Liver (tissue), 9 donors: ENCODE results near the gene TAF6L. TPM values are rescaled to one million over a fixed set of nuclear protein-coding genes. Genes with fewer than 3 reads are reported as not detected.

Experiments used
- DNase-seq: peaks from one replicate; pipeline ENCODE4 v3.0.0-alpha.2; 2017; ENCODE audit warnings: low spot score
- H3K27ac ChIP-seq, 2 donors: one replicate each; pipeline ENCODE4 v1.7.0; 2013; ENCODE audit warnings: inconsistent platforms in 2 of 2, low read length in 2 of 2, control low read depth in 1 of 2, low read depth in 1 of 2, mild to moderate bottlenecking in 1 of 2
- H3K27me3 ChIP-seq, 4 donors: one replicate each; pipeline versions ENCODE4 v1.6.1 to v1.7.0; 2013; ENCODE audit warnings: low read length in 3 of 4, inconsistent platforms in 1 of 4, mild to moderate bottlenecking in 1 of 4, moderate library complexity in 1 of 4; ENCODE audit not compliant: control insufficient read depth in 4 of 4, insufficient read depth in 4 of 4
- H3K36me3 ChIP-seq, 4 donors: one replicate each; pipeline versions ENCODE4 v1.6.1 to v1.7.0; 2013; ENCODE audit warnings: low read length in 3 of 4, mild to moderate bottlenecking in 3 of 4, low read depth in 1 of 4, moderate library complexity in 1 of 4; ENCODE audit not compliant: control insufficient read depth in 4 of 4, insufficient read depth in 3 of 4
- H3K4me1 ChIP-seq, 4 donors: one replicate each; pipeline versions ENCODE4 v1.6.1 to v1.7.0; 2013; ENCODE audit warnings: low read length in 3 of 4, mild to moderate bottlenecking in 3 of 4, moderate library complexity in 1 of 4; ENCODE audit not compliant: control insufficient read depth in 4 of 4, insufficient read depth in 4 of 4
- H3K4me3 ChIP-seq, 3 donors: one replicate each; pipeline versions ENCODE4 v1.6.1 to v1.7.0; 2013; ENCODE audit warnings: low read length in 3 of 3, control low read depth in 1 of 3, low read depth in 1 of 3, mild to moderate bottlenecking in 1 of 3
- H3K9ac ChIP-seq, 2 donors: one replicate each; pipeline ENCODE4 v1.7.0; 2013; ENCODE audit warnings: low read length in 2 of 2, mild to moderate bottlenecking in 2 of 2, moderate library complexity in 2 of 2, control low read depth in 1 of 2, low read depth in 1 of 2
- H3K9me3 ChIP-seq, 4 donors: one replicate each; pipeline versions ENCODE4 v1.6.1 to v1.7.0; 2013; ENCODE audit warnings: low read length in 3 of 4; ENCODE audit not compliant: control insufficient read depth in 4 of 4
- EGR1 ChIP-seq, 2 donors: IDR thresholded peaks; 2 replicates each; pipeline ENCODE4 v1.6.1; 2016 to 2018; ENCODE audit warnings: antibody characterized with exemption in 2 of 2, low read depth in 2 of 2
- FOXA1 ChIP-seq: IDR thresholded peaks from 2 replicates; pipeline ENCODE4 v1.6.1; 2016; ENCODE audit warnings: antibody characterized with exemption
- FOXA2 ChIP-seq: IDR thresholded peaks from 2 replicates; pipeline ENCODE4 v1.6.1; 2016; ENCODE audit warnings: antibody characterized with exemption
- GABPA ChIP-seq, 2 donors: IDR thresholded peaks in 1 of 2; conservative IDR thresholded peaks in 1 of 2; 2 replicates each; pipeline ENCODE4 v1.6.1; 2016; ENCODE audit warnings: antibody characterized with exemption in 2 of 2, mild to moderate bottlenecking in 1 of 2, moderate library complexity in 1 of 2
- HNF4G ChIP-seq: IDR thresholded peaks from 2 replicates; pipeline ENCODE4 v1.6.1; 2016; ENCODE audit warnings: antibody characterized with exemption
- JUND ChIP-seq, 2 donors: IDR thresholded peaks; 2 replicates each; pipeline ENCODE4 v1.6.1; 2016; ENCODE audit warnings: antibody characterized with exemption in 2 of 2
- MAX ChIP-seq: IDR thresholded peaks from 2 replicates; pipeline ENCODE4 v1.6.1; 2016; ENCODE audit warnings: antibody characterized with exemption
- RAD21 ChIP-seq, 2 donors: IDR thresholded peaks; 2 replicates each; pipeline ENCODE4 v1.6.1; 2016; ENCODE audit warnings: antibody characterized with exemption in 2 of 2, mild to moderate bottlenecking in 2 of 2
- SP1 ChIP-seq: IDR thresholded peaks from 2 replicates; pipeline ENCODE4 v1.6.1; 2018; ENCODE audit warnings: antibody characterized with exemption, mild to moderate bottlenecking
- YY1 ChIP-seq: IDR thresholded peaks from 2 replicates; pipeline ENCODE4 v1.6.1; 2016; ENCODE audit warnings: antibody characterized with exemption, mild to moderate bottlenecking
- WGBS: extraction: QIAGEN DNeasy Blood & Tissue Kit; methylation state at CpG from one replicate; pipeline ENCODE4 v1.1.7; 2013; 5-methylcytosine and 5-hydroxymethylcytosine counted together
- polyA plus RNA-seq, 2 donors: library from polyadenylated mRNA; stranded (reverse) in 1 of 2; unstranded in 1 of 2; fragments of 200-250 nt in 1 of 2; fragments of >200 nt in 1 of 2; fragmentation: Nextera tagmentation in 1 of 2; extraction: Ambion mirVana in 1 of 2; gene quantifications; one replicate each; pipeline versions ENCODE4 v1.2.1 to v1.2.3, GENCODE V29; 2013 to 2015
- total RNA-seq, 2 donors: library from RNA; depleted of rRNA; stranded (reverse); fragments of >200 nt; gene quantifications; one replicate each; pipeline ENCODE4 v1.2.3, GENCODE V29; 2014
- TF ChIP-seq, protein P1 (sequence below): fragments of 150-350 bp; IDR thresholded peaks from 2 replicates; pipeline ENCODE4 v1.5.1; 2017; ENCODE audit warnings: improper control_type of control experiment, low read depth, low read length; ENCODE audit not compliant: missing input control
- TF ChIP-seq, protein P2 (sequence below): IDR thresholded peaks from 2 replicates; pipeline ENCODE4 v1.6.1; 2016; ENCODE audit warnings: antibody characterized with exemption
- TF ChIP-seq, protein P3 (sequence below): IDR thresholded peaks from 2 replicates; pipeline ENCODE4 v1.6.1; 2016; ENCODE audit warnings: antibody characterized with exemption
- donor health status: healthy.
- donor health status: healthy.
- donor health status: healthy.
- donor health status: healthy.
- donor health status: healthy.

The TAF6L gene
- total and polyA plus RNA-seq, 4 donors, result 5.8 to 25.2 (median 10.6) TPM

DNA sequence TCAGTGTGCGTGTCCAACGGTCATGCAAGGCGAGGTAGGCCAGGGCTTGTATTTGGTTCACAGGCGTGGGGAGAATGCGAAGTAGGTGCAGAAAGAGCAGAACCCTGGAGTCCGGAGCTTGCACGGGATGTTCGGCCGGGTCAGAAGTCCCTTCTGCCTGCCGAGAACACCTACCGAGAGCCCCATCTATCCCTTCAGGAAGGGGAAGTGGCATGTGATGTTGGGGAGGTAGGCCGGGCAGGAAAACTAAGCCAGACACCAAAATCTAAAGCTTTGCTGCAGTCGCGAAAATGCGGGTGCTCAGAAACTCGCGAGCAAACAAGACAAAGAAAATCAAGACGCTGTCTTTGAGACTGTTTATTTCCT, 435 bp upstream of the TAF6L start (continued):
- TF ChIP-seq, protein P1, sequence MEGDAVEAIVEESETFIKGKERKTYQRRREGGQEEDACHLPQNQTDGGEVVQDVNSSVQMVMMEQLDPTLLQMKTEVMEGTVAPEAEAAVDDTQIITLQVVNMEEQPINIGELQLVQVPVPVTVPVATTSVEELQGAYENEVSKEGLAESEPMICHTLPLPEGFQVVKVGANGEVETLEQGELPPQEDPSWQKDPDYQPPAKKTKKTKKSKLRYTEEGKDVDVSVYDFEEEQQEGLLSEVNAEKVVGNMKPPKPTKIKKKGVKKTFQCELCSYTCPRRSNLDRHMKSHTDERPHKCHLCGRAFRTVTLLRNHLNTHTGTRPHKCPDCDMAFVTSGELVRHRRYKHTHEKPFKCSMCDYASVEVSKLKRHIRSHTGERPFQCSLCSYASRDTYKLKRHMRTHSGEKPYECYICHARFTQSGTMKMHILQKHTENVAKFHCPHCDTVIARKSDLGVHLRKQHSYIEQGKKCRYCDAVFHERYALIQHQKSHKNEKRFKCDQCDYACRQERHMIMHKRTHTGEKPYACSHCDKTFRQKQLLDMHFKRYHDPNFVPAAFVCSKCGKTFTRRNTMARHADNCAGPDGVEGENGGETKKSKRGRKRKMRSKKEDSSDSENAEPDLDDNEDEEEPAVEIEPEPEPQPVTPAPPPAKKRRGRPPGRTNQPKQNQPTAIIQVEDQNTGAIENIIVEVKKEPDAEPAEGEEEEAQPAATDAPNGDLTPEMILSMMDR, result no peak

GRCh38 chr11:62774407-62774806, 3.2 kb downstream of the TAF6L start:
- Histone ChIP-seq H3K36me3 (peaks cover 6 to 32% (median 14%) of the 10 kb centered on the region in 4 donors), H3K27ac (no peak overlapping the region), H3K27me3 (no peaks in the 10 kb centered on the region), H3K9me3 (no peaks in the 10 kb centered on the region), H3K4me1 (peaks cover 4 to 23% (median 17%) of the 10 kb centered on the region in 4 donors), H3K4me3 (no peak overlapping the region), H3K9ac (no peak overlapping the region)
- 95% methylated on average over 6 of the region's 6 CpGs for WGBS
- no peak for TF ChIP-seq FOXA2
- TF ChIP-seq FOXA1, result no peak
- TF ChIP-seq EGR1 (IDR thresholded peaks at IDR 0.05; ENCODE audit: low read depth in 2 of 2), result no peak
- no peak for TF ChIP-seq MAX
- no peak for TF ChIP-seq GABPA (IDR thresholded peaks at IDR 0.05 in 1 of 2, conservative IDR thresholded peaks at IDR 0.05 in 1 of 2)
- TF ChIP-seq, protein P2, sequence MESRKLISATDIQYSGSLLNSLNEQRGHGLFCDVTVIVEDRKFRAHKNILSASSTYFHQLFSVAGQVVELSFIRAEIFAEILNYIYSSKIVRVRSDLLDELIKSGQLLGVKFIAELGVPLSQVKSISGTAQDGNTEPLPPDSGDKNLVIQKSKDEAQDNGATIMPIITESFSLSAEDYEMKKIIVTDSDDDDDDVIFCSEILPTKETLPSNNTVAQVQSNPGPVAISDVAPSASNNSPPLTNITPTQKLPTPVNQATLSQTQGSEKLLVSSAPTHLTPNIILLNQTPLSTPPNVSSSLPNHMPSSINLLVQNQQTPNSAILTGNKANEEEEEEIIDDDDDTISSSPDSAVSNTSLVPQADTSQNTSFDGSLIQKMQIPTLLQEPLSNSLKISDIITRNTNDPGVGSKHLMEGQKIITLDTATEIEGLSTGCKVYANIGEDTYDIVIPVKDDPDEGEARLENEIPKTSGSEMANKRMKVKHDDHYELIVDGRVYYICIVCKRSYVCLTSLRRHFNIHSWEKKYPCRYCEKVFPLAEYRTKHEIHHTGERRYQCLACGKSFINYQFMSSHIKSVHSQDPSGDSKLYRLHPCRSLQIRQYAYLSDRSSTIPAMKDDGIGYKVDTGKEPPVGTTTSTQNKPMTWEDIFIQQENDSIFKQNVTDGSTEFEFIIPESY, result no peak
- no peak for TF ChIP-seq RAD21 (IDR thresholded peaks at IDR 0.05)
- no peak for TF ChIP-seq JUND (IDR thresholded peaks at IDR 0.05)
- no peak for TF ChIP-seq YY1
- no peak for TF ChIP-seq SP1
- TF ChIP-seq, protein P3, sequence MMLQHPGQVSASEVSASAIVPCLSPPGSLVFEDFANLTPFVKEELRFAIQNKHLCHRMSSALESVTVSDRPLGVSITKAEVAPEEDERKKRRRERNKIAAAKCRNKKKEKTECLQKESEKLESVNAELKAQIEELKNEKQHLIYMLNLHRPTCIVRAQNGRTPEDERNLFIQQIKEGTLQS, result no peak
- no peak for TF ChIP-seq HNF4G
- no peak for DNase-seq

- Histone ChIP-seq H3K27me3 (no peaks in the 10 kb centered on the region), H3K9ac (no peak overlapping the region), H3K36me3 (peaks cover 6 to 36% (median 14%) of the 10 kb centered on the region in 4 donors), H3K9me3 (no peaks in the 10 kb centered on the region), H3K4me1 (peaks cover 0 to 16% (median 9%) of the 10 kb centered on the region in 4 donors), H3K4me3 (no peak overlapping the region), H3K27ac (no peak overlapping the region)
- no peak for DNase-seq
- TF ChIP-seq MAX, result no peak
- WGBS, result 97% methylated on average over 17 of the region's 17 CpGs
Observed at GRCh38 chr11:62775646-62776045, 4.5 kb downstream of the TAF6L start.

DNA sequence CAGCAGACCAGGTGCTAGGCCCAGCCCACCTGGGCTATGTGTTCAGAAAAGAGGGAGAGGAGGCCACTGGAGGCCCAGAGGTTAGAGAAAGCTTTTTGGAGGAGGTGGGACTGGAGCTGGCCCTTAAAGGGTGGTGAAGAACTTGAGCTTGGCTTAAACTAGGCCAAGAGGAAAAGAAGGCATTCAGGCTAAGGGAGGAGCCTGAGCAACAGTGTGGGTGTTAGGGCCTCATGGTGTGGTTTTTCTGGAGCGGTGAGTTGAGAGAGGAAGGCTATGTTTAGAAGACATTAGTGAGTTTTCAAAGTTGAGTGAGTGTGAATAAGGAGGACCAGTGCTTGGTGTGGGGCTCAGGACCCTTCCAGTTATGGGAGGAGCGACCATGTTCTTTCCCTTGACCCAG, 6.2 kb downstream of the TAF6L start:
- H3K9ac ChIP-seq, result no peak overlapping the region

More for the DNA sequence above, 6.2 kb downstream of the TAF6L start:
- Histone ChIP-seq H3K36me3 (peaks cover 6 to 44% (median 15%) of the 10 kb centered on the region in 4 donors), H3K4me1 (peaks cover 0 to 4% (median 0%) of the 10 kb centered on the region in 4 donors), H3K27me3 (no peaks in the 10 kb centered on the region), H3K4me3 (no peak overlapping the region), H3K27ac (no peak overlapping the region), H3K9me3 (no peaks in the 10 kb centered on the region)
- 90% methylated on average over 2 of the region's 2 CpGs for WGBS
- TF ChIP-seq YY1, result no peak
- TF ChIP-seq EGR1 (IDR thresholded peaks at IDR 0.05; ENCODE audit: low read depth in 2 of 2), result no peak
- DNase-seq, result no peak
